ENCODE data around the gene DLG1.

The DLG1 gene

GRCh38 chr3:197298341-197298944 lies at the start of gene DLG1:
DLG1 (minus strand) TSS chr3:197298612; CDS start chr3:197297204, 1,408 bp downstream.
- DNase-seq (ENCODE audit: low read depth in 2 of 2) = peak; percentile 53 to 67

- DNase-seq (ENCODE audit: low read depth in 2 of 2) = no peak
These were observed 49.6 kb upstream of the DLG1 start for GRCh38 chr3:197348014-197348413.

GRCh38 chr3:197345390-197345789 lies 47.0 kb upstream of the DLG1 start:
- DNase-seq (ENCODE audit: low read depth in 2 of 2) = no peak

- no peak for DNase-seq (ENCODE audit: low read depth in 2 of 2)
These were observed 46.3 kb upstream of the DLG1 start for GRCh38 chr3:197344582-197345318.

GRCh38 chr3:197343656-197344408 lies 45.4 kb upstream of the DLG1 start:
- no peak for DNase-seq (ENCODE audit: low read depth in 2 of 2)

GRCh38 chr3:197343111-197343510 lies 44.7 kb upstream of the DLG1 start:
- no peak for DNase-seq (ENCODE audit: low read depth in 2 of 2)

- no peak for DNase-seq (ENCODE audit: low read depth in 2 of 2)
These were observed 42.1 kb upstream of the DLG1 start for GRCh38 chr3:197340521-197340871.

GRCh38 chr3:197339841-197340520 lies 41.6 kb upstream of the DLG1 start:
- no peak for DNase-seq (ENCODE audit: low read depth in 2 of 2)

GRCh38 chr3:197338586-197338985 lies 40.2 kb upstream of the DLG1 start:
- DNase-seq (ENCODE audit: low read depth in 2 of 2) = no peak

- no peak for DNase-seq (ENCODE audit: low read depth in 2 of 2)
These were observed 39.2 kb upstream of the DLG1 start for GRCh38 chr3:197337656-197338055.

GRCh38 chr3:197337214-197337613 lies 38.8 kb upstream of the DLG1 start:
- DNase-seq (ENCODE audit: low read depth in 2 of 2) = no peak

- no peak for DNase-seq (ENCODE audit: low read depth in 2 of 2)
These were observed 37.9 kb upstream of the DLG1 start for GRCh38 chr3:197336348-197336747.

GRCh38 chr3:197335428-197336132 lies 37.2 kb upstream of the DLG1 start:
- DNase-seq (ENCODE audit: low read depth in 2 of 2) = no peak

- no peak for DNase-seq (ENCODE audit: low read depth in 2 of 2)
These were observed 35.7 kb upstream of the DLG1 start for GRCh38 chr3:197333901-197334639.

GRCh38 chr3:197331131-197331530 lies 32.7 kb upstream of the DLG1 start:
- no peak for DNase-seq (ENCODE audit: low read depth in 2 of 2)

GRCh38 chr3:197329382-197329781 lies 31.0 kb upstream of the DLG1 start:
- no peak for DNase-seq (ENCODE audit: low read depth in 2 of 2)

- no peak for DNase-seq (ENCODE audit: low read depth in 2 of 2)
These were observed 29.8 kb upstream of the DLG1 start for GRCh38 chr3:197328198-197328597.

- DNase-seq (ENCODE audit: low read depth in 2 of 2) = no peak
These were observed 29.3 kb upstream of the DLG1 start for GRCh38 chr3:197327701-197328100.

- DNase-seq (ENCODE audit: low read depth in 2 of 2) = no peak
These were observed 27.4 kb upstream of the DLG1 start for GRCh38 chr3:197325773-197326172.

GRCh38 chr3:197322149-197322548 lies 23.7 kb upstream of the DLG1 start:
- no peak for DNase-seq (ENCODE audit: low read depth in 2 of 2)

GRCh38 chr3:197320582-197320981 lies 22.2 kb upstream of the DLG1 start:
- no peak for DNase-seq (ENCODE audit: low read depth in 2 of 2)
